CD4-positive, alpha-beta T cell treated with Interferon gamma for 1 hour (primary cell): ENCODE measurements around the gene DMP1.

Experiments used
- DNase-seq: peaks from one replicate; pipeline ENCODE4 v3.0.0-alpha.2; 2020

The DMP1 gene, protein sequence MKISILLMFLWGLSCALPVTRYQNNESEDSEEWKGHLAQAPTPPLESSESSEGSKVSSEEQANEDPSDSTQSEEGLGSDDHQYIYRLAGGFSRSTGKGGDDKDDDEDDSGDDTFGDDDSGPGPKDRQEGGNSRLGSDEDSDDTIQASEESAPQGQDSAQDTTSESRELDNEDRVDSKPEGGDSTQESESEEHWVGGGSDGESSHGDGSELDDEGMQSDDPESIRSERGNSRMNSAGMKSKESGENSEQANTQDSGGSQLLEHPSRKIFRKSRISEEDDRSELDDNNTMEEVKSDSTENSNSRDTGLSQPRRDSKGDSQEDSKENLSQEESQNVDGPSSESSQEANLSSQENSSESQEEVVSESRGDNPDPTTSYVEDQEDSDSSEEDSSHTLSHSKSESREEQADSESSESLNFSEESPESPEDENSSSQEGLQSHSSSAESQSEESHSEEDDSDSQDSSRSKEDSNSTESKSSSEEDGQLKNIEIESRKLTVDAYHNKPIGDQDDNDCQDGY

DNA sequence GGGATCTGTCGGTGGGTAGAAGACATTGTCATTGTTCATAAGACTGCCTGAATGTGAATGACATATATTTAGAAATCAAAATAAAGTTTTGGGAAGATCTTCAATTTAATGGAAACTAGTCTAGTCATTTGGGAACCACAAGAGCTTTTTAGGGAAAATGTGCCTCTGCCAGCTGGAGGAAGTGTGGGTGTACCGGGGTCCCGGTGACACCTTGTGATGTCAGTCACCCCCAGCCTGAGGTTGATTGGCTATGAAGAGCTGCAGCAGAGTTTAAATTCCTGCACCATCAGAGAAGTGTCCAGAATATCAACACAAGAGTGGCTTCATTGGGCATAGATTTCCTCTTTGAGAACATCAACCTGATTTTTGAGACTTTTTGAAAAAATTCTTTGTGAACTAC lies at the start of gene DMP1:
TSS of gene DMP1 (plus strand) at position 301 of the 400 bp plus-strand sequence. CDS start 6,213 bp downstream, outside the sequence.
- no peak for DNase-seq

DNA sequence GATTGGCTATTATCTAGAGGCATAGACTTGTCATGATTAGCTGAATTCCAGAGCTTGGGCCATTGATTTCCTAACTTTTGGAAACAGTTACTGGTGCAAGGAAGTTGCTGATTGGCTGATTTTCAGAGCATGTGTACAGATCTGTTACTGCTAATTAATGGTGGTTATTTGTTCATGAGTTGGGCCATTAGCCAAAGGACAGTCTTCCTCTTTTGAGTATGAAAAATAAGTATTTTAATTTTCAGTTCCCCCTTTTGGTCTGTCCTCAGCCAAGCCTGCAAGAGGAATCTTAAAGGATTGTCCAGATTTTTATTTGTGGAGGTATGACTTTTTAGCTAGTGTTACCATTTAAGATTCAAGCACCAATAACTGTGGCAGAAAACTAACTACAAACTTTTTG lies 48.7 kb upstream of the DMP1 start:
- DNase-seq = no peak

DNA sequence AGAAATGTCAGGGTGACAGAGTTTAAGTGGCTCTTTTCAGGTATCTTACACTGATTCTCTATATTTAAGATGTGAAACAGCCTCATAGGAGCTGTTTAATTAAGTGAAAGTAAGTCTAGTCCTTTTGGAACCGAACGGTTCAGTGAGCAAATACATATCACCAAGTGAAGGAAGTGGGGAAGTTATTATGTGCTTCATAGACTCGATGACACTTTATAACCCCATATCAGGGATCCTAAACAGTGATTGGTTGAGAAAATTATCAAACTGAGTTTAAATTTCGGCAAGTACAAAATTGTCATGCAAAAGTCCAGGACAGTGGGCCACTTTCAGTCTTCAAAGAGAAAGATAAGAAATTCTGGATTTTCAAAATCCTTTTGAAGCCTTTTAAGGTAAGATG lies 41.9 kb upstream of the DMP1 start, which contains the start of gene DSPP:
TSS of gene DSPP (plus strand) at position 301 of the 400 bp plus-strand sequence. CDS start 2,380 bp downstream, outside the sequence.
- DNase-seq = no peak

DNA sequence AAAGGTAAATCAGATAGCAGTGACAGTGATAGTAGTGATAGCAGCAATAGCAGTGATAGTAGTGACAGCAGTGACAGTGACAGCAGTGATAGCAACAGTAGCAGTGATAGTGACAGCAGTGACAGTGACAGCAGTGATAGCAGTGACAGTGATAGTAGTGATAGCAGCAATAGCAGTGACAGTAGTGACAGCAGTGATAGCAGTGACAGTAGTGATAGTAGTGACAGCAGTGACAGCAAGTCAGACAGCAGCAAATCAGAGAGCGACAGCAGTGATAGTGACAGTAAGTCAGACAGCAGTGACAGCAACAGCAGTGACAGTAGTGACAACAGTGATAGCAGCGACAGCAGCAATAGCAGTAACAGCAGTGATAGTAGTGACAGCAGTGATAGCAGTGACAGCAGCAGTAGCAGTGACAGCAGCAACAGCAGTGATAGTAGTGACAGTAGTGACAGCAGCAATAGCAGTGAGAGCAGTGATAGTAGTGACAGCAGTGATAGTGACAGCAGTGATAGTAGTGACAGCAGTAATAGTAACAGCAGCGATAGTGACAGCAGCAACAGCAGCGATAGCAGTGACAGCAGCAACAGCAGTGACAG lies 35.7 kb upstream of the DMP1 start:
- no peak for DNase-seq

DNA sequence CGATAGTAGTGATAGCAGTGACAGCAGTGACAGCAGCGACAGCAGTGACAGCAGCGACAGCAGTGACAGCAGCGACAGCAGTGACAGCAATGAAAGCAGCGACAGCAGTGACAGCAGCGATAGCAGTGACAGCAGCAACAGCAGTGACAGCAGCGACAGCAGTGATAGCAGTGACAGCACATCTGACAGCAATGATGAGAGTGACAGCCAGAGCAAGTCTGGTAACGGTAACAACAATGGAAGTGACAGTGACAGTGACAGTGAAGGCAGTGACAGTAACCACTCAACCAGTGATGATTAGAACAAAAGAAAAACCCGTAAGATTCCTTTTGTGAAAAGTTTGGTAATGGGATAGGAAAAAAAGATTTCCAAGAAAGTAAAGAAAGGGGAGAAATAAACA lies 33.8 kb upstream of the DMP1 start:
- no peak for DNase-seq

DNA sequence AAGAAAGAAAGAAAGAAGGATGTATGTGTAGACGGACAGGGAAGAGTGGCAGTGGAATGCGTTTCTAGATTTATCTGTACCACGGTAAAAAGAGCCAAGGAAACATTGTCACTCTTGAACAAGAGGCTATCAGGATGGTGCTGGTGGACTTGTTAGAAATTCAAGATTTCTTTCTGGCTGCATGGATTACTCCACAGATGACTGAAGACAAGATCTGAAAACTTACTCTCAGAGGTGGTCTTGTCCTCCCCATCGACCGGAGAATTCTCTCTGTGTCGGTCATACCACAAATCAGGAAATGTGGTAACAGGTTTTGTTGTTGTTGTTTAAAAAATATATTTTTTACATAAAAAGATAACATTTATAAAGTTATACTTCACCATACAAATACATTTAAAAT lies 30.0 kb upstream of the DMP1 start:
- no peak for DNase-seq

DNA sequence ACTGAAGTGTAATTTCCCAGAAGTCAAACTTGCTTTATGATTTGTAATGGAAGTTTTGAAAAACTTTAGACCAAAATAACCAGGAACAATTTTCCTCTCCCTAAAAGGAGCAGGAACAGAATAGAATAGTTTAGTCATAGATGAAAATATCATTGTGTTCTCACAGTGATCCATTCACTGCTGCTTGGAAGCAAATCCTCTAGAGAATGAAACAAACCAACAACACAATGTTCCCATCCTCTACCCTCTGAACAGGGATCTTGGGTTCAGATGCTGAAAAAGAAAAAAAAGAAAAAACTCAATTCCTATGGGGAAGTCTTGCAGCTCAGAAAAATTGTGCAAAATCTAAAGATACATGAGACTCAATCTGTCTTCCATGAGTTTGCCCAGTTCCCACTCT lies 29.6 kb upstream of the DMP1 start:
- DNase-seq = no peak

DNA sequence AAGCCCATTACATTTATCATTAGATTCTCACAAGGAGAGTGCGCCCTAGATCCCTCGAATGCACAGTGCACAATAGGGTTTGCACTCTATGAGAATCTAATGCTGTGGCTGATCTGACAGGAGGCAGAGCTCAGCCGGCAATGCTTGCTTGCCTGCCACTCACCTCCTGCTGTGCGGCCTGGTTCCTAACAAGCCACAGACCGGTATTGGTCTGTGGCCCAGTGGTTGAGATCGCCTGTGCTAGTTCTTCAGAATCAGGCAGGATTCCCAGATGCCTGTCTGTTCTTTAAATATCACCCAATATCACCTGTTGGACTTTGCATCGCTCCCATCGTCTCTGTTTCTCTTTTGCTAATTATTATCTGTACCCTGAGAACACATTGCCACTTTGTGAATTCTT lies 27.8 kb upstream of the DMP1 start:
- DNase-seq = no peak

DNA sequence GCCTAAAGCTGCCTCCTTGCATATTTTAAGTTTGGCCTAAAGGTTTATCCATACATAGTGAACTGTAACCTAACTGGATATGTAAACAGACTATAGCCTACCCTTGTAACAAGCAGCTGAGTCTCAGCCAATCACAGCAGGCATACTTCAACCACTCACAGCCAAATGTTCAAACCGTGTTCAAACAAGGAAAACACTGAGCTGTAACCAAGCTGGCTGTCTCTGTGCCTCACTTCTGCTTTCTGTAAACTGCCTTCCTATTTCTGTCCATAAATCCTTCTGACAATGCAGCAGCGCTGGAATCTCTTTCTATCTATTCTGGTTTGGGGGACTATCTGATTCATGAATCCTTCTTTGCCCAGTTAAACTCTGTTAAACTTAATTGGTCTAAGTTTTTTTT lies 25.4 kb upstream of the DMP1 start:
- no peak for DNase-seq

DNA sequence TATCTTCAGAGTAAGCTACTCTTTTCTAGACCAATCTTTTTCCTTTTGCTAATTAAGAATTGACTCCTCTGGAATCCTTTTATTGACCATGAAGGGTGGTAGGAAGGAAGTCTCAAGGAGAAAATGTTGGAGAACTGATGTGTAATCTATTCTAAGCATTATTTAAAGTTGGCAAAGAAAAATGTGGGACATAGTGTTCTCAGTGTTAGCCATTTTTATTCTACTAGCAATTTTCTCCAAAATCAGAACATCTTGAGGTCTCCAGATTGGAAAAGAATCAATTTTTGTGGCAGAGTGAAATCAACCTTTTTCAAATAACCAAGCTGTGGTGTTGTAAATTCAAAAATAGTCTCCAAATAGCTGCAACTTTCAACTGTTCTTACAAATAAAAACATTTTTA lies 18.4 kb upstream of the DMP1 start:
- no peak for DNase-seq

DNA sequence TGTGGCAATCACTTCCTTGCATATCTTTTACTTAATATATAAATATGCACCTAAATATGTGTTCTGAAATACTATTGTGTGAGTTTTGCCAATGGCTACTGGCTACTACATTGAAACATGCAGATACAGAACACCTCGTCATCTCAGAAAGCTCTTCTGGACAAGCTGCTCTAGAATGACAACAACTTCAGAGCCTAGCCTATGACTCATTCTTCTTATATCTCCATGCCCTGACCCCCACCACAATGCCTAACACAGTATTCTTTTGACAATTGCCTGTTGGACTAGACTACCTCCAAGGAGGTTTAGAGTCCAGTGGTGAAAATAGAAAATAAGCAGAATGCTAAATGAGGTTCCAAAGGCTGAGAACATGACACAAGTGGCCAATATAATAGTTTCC lies 17.6 kb upstream of the DMP1 start:
- no peak for DNase-seq

DNA sequence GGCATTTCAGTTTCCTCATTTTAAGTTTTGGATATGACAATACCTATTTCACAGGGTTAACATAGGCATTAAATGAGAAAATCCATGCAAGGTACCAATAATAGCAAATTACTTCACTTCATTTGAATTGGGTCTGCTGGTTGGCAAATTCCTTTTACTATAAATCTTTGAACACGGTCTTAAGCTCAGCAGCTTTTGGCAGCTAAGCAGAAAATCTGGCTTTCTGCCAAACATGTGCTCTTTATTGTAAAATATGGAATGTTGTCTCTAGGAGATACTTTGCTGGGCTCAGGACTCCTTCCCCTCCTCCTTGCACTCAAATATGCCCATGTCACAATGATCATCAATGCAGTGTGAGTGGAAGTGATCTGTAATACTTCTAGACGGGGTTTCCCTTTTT lies 16.8 kb upstream of the DMP1 start:
- DNase-seq = no peak

DNA sequence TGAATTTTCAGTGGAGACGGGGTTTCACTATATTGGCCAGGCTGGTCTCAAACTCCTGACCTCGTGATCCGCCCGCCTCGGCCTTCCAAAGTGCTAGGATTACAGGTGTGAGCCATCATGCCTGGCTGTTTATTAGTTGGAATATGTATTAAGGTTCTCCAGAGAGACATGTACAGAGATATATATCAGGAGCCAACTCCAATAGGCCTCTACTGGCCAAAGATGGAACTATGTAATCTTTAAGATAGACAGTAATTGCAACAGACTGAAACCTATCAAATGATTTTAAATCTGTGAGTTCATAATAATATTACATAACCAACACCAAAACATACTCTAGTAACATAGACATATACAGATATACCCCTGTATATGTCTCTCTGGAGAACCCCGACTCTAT lies 5.8 kb upstream of the DMP1 start:
- no peak for DNase-seq

DNA sequence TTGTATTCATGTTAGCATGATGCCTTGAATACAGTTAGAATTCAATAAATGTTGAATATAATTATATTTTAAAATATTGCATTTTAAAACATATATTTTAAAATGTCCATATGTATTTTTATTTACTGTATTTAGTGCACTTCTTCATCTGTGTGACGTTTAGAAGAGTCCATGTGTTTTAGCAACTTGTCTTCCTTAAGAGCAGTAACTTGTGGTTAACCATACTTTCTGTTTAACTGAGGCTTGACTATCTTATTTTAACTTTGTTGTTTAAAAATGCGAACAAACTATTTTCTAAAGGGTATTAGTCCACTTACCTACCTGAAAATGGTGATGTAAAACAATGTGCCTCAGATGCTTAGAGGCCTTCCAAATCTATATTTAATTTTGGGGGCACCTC lies 858 bp downstream of the DMP1 start:
- DNase-seq = no peak

DNA sequence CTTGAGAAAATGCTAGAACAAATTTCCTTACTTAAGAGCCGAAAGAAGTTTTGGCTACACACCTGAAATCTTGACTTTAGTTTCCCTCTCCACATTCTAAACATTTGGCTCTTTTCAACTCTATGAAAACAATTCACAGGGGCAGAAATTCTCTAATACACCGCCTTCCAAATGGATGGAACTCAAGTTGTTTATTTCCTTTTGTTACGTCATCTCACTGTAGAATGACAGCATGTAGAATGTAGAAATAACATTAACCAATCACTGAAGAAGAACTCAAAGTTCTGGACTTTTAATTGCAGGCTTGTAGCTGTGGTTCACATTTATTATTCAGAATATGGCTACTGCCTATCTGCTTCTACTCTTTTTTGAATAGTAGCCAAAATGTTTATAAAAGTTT lies 1.9 kb downstream of the DMP1 start:
- DNase-seq = no peak

DNA sequence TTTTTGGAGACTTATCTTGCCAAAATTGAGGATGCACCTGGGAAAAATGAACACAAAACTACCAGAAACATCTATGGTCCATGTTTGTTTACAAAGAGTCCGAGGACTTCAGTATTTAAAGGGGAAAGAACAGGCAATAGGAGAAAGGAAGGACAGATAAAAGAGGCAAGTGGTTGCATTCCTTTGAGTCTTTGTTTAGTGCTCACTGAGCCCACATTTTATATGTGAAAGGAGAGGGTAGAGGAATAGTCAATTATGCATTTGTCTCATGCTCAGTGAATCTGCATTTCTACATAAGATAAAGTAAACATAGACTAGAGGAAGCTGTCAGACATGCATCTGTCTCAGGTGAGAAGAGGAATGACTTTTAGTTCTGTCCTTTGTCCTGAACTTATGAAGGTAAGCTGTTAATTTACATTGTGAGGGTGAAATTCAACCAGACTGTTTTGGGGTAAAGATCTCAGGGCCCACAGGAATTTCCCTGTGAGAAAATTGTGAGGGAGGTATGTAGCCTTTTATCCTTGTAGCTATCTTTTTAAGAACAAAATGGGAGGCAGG lies 4.5 kb downstream of the DMP1 start:
- DNase-seq = no peak

DNA sequence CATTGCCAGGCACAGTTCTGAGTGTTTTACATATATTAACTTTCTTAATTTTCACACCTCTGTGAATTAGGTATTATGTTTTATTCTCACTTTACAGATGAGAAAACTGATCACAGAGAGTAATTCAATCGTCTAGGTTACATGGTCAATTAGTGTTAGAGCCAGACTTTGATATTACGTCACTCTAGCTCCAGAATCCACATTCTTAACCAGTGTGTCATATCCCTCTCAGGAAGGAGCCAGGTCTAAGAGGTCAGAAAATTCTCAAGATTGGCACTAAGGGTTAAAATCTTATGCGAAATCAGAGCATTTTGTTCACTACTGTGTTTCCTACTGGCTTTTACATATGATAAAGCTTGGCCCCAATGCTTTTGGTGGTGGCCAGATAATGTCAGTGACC lies 7.4 kb downstream of the DMP1 start:
- no peak for DNase-seq

DNA sequence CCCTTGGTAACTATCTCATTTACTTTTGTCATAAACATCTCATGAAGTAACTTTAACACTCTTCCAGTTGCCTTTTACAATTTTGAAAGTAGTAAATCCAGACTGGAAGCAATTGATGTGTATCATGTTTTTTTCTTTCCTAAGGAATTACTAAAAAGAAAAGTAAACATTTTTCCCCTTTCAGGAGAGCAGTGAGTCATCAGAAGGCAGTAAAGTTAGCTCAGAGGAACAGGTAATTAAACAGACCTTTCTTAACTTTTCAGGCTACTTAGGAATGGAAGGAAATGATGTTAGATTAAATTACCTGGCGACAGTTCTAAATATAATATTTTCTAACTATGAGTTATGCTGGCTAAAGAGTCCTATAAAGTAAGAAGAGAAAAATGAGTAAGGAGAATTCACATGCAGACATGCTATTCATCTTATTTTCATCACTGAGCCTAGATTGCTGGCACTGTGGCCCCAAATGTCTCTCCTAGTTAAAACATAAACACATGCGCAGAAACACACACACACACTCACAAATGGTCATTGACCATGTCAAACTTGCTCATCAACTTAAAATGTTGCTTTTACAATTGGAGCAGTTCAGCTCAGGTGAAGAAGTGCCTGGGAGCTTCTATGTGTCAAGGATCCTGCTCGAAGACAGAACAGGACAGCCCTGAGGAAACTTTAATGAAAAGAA lies 9.3 kb downstream of the DMP1 start:
- DNase-seq = no peak

DNA sequence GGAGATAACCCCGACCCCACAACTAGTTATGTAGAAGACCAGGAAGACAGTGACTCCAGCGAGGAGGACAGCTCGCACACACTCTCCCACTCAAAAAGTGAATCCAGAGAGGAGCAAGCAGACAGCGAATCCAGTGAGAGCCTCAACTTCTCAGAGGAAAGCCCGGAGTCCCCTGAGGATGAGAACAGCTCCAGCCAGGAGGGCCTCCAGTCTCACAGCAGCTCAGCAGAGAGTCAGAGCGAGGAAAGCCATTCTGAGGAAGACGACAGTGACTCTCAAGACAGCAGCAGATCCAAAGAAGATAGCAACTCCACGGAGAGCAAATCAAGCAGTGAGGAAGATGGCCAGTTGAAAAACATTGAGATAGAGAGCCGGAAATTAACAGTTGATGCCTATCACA lies 12.8 kb downstream of the DMP1 start:
- no peak for DNase-seq

DNA sequence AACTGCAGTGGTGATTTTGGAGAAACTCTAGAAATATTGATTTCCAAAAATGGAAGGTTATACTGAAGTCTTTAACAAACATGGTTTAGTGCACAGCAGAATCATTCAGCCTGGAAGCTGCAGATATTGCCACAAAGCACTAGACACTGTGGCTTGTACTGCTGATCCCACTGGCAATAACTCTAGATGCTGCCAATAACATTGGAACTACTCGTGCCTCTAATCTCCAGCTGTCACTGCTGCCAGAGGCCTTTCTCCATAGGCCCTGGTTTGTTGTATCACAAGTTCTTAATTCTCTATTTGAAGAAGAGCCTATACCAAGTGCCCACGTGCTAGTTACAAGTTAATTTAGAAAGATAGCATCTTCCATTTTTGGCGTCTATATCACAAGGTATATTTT lies 19.3 kb downstream of the DMP1 start:
- DNase-seq = no peak

DNA sequence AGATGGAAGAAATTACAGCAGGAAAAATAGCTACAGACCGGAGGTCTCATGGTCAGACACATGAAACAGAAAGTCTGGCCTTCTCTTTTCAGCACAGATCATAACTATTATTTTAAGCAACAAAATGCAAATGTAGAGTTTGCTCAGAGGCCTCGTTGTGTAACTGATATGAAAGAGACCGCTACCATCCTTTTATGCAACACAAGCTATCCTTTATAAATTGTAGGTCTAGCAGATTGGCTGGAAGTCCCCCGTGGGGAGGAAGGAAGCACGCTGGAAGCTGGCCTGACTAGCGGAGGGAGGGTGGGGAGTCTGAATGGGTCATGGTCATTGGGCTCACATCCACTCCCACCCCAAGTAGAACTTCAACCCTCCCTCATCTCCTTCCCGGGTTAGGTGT lies 27.7 kb downstream of the DMP1 start:
- no peak for DNase-seq

DNA sequence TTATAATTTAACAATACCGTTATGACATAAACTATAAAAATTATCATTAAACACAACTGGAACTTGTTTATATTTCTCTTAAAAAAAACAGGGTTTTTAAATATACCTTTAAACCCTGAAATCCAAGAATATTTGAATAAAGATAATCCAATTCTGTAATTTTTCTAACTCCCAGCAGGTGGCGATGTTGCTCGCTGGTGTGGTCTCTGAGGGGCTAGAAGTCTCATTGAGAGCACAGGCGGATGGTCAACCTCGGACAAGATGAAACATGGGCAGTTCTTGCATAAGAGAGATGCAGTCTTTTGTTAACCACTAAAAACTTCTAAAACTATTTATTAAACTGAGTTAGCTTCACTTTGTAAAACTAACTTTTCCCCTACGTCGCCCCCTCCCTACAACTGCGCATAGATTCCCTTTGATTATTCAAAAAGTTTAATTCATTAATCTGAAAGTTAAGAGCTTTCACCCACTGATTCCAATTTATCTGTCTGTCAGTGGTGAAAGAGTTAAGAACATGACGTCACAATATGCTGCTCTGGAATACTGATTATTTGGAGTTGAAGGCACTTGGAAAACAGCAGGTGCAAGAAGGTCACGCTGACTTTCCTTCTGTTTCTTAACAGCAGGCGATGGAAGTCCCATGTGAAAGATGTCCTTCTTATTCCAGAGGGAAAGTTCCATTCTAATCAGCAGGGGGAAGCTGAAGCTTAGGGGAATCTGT lies 29.5 kb downstream of the DMP1 start:
- no peak for DNase-seq

DNA sequence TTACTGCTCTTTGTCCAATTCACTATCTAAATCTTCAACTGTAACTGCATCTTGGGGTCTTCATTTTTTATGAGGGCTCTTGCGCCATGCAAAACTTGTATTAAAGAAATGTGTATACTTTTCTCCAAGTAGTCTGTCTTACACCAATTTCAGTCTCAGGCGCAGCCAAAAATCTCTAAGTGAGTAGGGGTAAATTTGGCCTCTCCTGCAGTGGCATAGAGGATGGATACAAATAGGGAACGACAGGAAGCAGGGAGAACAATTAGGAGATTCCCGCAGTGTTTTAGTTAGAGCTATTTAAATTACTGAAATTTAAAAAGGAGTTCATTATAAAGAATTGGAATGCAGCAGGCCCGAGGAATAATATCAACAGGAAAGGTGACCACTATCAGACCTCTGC lies 30.2 kb downstream of the DMP1 start:
- DNase-seq = no peak
